ENCODE results near the gene OSER1.

Gene OSER1

DNA sequence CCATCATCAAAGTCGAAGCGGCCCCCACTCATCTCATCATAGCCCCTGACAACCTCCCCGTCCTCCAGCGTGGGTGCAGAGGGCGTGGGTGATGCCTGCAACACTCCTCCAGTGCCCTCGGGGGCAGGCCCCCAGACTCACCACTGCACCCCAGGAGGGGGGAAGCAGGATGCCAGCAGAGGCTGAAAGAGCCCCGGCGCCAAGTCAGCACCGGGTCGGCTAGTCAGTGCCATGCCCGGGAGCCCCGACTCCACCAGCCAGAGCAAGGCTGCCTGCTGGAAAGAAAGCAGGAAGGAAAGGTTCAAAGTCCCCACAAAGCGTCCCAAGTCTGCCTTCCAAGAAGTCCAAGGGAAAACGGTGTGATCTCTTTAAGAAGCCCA lies 23.9 kb downstream of the OSER1 start:
- TF ChIP-seq, protein P1, sequence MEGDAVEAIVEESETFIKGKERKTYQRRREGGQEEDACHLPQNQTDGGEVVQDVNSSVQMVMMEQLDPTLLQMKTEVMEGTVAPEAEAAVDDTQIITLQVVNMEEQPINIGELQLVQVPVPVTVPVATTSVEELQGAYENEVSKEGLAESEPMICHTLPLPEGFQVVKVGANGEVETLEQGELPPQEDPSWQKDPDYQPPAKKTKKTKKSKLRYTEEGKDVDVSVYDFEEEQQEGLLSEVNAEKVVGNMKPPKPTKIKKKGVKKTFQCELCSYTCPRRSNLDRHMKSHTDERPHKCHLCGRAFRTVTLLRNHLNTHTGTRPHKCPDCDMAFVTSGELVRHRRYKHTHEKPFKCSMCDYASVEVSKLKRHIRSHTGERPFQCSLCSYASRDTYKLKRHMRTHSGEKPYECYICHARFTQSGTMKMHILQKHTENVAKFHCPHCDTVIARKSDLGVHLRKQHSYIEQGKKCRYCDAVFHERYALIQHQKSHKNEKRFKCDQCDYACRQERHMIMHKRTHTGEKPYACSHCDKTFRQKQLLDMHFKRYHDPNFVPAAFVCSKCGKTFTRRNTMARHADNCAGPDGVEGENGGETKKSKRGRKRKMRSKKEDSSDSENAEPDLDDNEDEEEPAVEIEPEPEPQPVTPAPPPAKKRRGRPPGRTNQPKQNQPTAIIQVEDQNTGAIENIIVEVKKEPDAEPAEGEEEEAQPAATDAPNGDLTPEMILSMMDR (conservative IDR thresholded peaks at IDR 0.05; ENCODE audit: low read depth, low read length) = no peak
- no peak for DNase-seq (ENCODE audit: low read depth)
- H3K4me3 ChIP-seq (ENCODE audit: low read depth, low read length) = peak overlapping the region; percentile 48

DNA sequence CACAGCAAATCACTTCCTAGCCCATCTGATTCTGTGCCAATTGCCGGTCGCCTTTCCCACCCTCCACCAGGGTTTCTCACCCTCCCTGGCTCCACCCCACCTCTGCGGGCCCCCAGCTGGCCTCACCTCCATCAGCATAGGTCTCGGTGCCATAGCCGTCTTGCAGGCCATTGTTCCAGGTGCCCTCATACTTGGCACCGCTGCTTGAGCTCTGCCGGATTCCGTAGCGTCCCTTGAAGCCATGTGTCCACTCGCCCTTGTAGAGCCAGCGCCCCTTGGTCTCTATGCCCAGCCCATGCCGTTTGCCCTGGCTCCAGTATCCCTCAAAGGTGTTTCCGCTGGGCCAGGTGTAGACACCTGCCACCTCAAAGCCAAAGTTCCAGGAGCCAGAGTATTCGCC lies 24.4 kb downstream of the OSER1 start:
- H3K4me3 ChIP-seq (ENCODE audit: low read depth, low read length) = no peak overlapping the region
- DNase-seq (ENCODE audit: low read depth) = no peak
- TF ChIP-seq, protein P1 (conservative IDR thresholded peaks at IDR 0.05; ENCODE audit: low read depth, low read length) = no peak

DNA sequence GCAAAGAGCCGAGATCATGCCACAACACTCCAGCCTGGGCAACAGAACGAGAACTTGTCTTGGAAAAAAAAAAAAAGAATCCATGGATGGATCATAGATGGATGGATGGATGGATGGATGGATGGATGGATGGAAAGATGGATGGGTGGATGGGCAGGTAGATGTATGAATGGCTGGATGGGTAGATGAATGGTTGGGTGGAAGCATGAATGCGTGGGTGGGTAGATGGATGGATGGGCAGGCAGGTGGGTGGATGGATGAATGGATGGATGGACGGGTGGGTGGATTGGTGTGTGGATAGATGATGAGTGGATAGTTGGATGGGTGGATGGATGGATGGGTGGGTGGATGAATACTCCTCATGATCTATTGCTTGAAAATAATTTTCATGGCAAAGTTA lies 25.0 kb downstream of the OSER1 start:
- no peak for DNase-seq (ENCODE audit: low read depth)
- no peak overlapping the region for H3K4me3 ChIP-seq (ENCODE audit: low read depth, low read length)
- TF ChIP-seq, protein P1 (conservative IDR thresholded peaks at IDR 0.05; ENCODE audit: low read depth, low read length) = no peak

DNA sequence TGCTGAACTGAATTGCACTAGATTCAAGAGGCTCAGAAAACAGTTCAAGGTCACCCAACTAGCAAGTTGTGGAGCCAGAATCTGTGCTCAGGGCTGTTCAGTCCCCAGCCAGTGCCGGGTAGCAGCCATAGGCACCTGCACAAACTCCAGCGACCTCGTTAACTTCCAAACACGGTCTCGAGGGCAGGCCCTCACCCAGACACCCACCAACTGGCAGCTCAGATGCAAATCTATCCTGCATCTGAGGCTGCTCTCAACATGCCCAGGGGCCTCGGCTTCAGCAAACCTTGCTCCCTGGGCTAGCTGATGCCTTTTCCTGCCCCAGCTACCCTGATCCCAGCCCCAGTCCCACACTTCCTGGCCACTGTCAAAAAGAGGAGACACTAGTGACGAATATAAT lies 27.3 kb downstream of the OSER1 start:
- H3K4me3 ChIP-seq (ENCODE audit: low read depth, low read length) = no peak overlapping the region
- TF ChIP-seq, protein P1 (conservative IDR thresholded peaks at IDR 0.05; ENCODE audit: low read depth, low read length) = no peak
- DNase-seq (ENCODE audit: low read depth) = no peak

DNA sequence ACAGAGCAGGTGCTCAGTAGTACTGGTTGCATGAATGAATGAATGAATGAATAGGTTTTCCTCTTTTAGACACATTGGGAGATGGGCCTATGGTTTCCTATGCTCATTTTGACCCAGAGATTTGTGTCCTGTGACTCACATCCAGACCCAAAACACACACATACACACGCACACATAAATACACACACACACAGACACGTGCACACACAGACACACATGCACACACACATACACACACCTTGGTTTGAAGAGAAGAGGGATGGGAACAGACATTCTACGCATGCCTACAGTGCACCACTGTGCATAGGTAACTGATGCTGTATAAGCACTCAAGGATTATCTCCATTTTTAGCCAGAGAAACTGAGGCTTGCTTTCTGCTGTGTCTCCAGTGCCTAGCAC lies 27.7 kb downstream of the OSER1 start:
- no peak for DNase-seq (ENCODE audit: low read depth)
- no peak overlapping the region for H3K4me3 ChIP-seq (ENCODE audit: low read depth, low read length)
- TF ChIP-seq, protein P1 (conservative IDR thresholded peaks at IDR 0.05; ENCODE audit: low read depth, low read length) = no peak

- TF ChIP-seq, protein P1 (conservative IDR thresholded peaks at IDR 0.05; ENCODE audit: low read depth, low read length) = no peak
- H3K4me3 ChIP-seq (ENCODE audit: low read depth, low read length) = no peak overlapping the region
These were observed 28.3 kb downstream of the OSER1 start for GRCh38 chr20:44182135-44182765.

DNA sequence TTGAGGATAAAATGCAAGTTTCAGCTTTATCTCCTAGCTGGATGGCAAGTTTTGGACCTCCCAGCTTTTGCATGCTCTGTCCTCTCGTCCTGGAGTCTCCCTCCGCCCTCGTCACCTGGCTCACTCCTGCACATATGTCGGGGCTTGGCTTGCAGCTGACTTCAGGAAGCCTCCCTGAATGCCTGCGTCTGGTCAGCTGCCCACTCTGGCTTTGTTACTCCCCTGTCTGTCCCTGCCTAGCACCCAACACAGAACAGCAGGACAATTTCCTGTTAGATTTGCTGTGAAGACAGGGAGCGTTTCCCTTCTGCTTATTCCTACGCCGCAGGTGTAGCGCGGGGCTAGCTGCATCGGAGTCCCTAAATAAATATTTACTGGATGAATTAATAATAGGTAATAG lies 29.0 kb downstream of the OSER1 start:
- TF ChIP-seq, protein P1 (conservative IDR thresholded peaks at IDR 0.05; ENCODE audit: low read depth, low read length) = no peak

More at GRCh38 chr20:44182135-44182765, 28.3 kb downstream of the OSER1 start:
- no peak for DNase-seq (ENCODE audit: low read depth)

More for the DNA sequence above, 29.0 kb downstream of the OSER1 start:
- DNase-seq (ENCODE audit: low read depth) = no peak
- no peak overlapping the region for H3K4me3 ChIP-seq (ENCODE audit: low read depth, low read length)

Measured in choroid plexus epithelial cell (primary cell).